H1 (cell line): ENCODE results near the gene GPR171. TPM values are rescaled to one million over a fixed set of nuclear protein-coding genes. Genes with fewer than 3 reads are reported as not detected.

Experiments
- CTCF ChIA-PET: fragments of 300-600 bp; sonication (Branson Sonifier 250); formaldehyde crosslinking; loops from one replicate; lab custom pipeline; 2021; ENCODE audit not compliant: partially characterized antibody; lab: Charles Lee
- POLR2A ChIA-PET: fragments of 300-600 bp; sonication (Branson Sonifier 250); formaldehyde crosslinking; loops from one replicate; lab custom pipeline; 2021; ENCODE audit warnings: inconsistent platforms; ENCODE audit not compliant: partially characterized antibody; lab: Charles Lee
- DNase-seq, 2 experiments: peaks; one replicate each; pipeline versions ENCODE4 v3.0.0 to v3.0.0-alpha.2; 2010 to 2022; ENCODE audit warnings: low spot score in 2 of 2, low read depth in 1 of 2, mixed read lengths in 1 of 2
- FAIRE-seq: peaks from 2 replicates; lab custom pipeline; 2011; peaks lifted over from hg19 to GRCh38; lab: Jason Lieb, UNC
- H2AFZ ChIP-seq: 2 replicates; pipeline ENCODE4 v1.8.1; 2012; ENCODE audit warnings: low read length, inconsistent platforms
- H2AK5ac ChIP-seq: 2 replicates; pipeline ENCODE4 v1.6.1; 2013; ENCODE audit warnings: low read depth, low read length
- H2BK120ac ChIP-seq: replicated peaks from 2 replicates; pipeline ENCODE3; 2013; ENCODE audit warnings: low read depth, low read length, inconsistent platforms
- H2BK12ac ChIP-seq: 2 replicates; pipeline ENCODE4 v1.6.1; 2013; ENCODE audit warnings: low read depth, low read length
- H2BK15ac ChIP-seq: 2 replicates; pipeline ENCODE4 v1.6.1; 2013; ENCODE audit warnings: low read length
- H2BK20ac ChIP-seq: 2 replicates; pipeline ENCODE4 v1.6.1; 2013; ENCODE audit warnings: low read length
- H2BK5ac ChIP-seq: 2 replicates; pipeline ENCODE4 v1.6.1; 2013; ENCODE audit warnings: low read depth, low read length
- H3K14ac ChIP-seq: 2 replicates; pipeline ENCODE4 v1.6.1; 2013; ENCODE audit warnings: inconsistent platforms; ENCODE audit not compliant: insufficient read length
- H3K18ac ChIP-seq: 2 replicates; pipeline ENCODE4 v1.6.1; 2013; ENCODE audit warnings: low read length; ENCODE audit errors: extremely low read depth
- H3K23ac ChIP-seq: 2 replicates; pipeline ENCODE4 v1.6.1; 2013; ENCODE audit warnings: inconsistent platforms; ENCODE audit not compliant: insufficient read length
- H3K23me2 ChIP-seq: 2 replicates; pipeline ENCODE4 v1.6.1; 2013; ENCODE audit warnings: low read depth, low read length
- H3K27ac ChIP-seq: 2 replicates; pipeline ENCODE4 v1.6.1; 2011; ENCODE audit warnings: low read depth, low read length, inconsistent platforms
- H3K27me3 ChIP-seq, 4 experiments: replicated peaks in 1 of 4; 1 replicate in 1 of 4; 2 replicates in 3 of 4; pipeline versions ENCODE4 v1.6.1 to v1.8.1; 2011 to 2013; ENCODE audit warnings: low read length in 3 of 4, mild to moderate bottlenecking in 3 of 4, inconsistent platforms in 2 of 4, mixed read lengths in 2 of 4, moderate library complexity in 1 of 4; ENCODE audit not compliant: control insufficient read depth in 3 of 4, insufficient read depth in 3 of 4; ENCODE audit errors: extremely low read depth in 1 of 4
- H3K36me3 ChIP-seq, 4 experiments: 2 replicates each; pipeline versions ENCODE4 v1.6.1 to v1.8.1; 2011 to 2013; ENCODE audit warnings: mild to moderate bottlenecking in 4 of 4, low read length in 3 of 4, moderate library complexity in 2 of 4, control low read depth in 1 of 4, inconsistent platforms in 1 of 4; ENCODE audit not compliant: insufficient read depth in 4 of 4, control insufficient read depth in 2 of 4
- H3K4ac ChIP-seq: replicated peaks from 2 replicates; pipeline ENCODE3; 2013; ENCODE audit warnings: low read length, low read depth, mixed read lengths, inconsistent platforms; ENCODE audit not compliant: insufficient read length
- H3K4me1 ChIP-seq, 4 experiments: replicated peaks in 1 of 4; 1 replicate in 1 of 4; 2 replicates in 3 of 4; pipeline versions ENCODE4 v1.6.1 to v1.8.1; 2011 to 2013; ENCODE audit warnings: low read length in 3 of 4, inconsistent platforms in 2 of 4, mixed read lengths in 1 of 4; ENCODE audit not compliant: insufficient read depth in 4 of 4, control insufficient read depth in 3 of 4
- H3K4me2 ChIP-seq, 2 experiments: 2 replicates each; pipeline versions ENCODE4 v1.6.1 to v1.8.1; 2011 to 2013; ENCODE audit warnings: low read depth in 2 of 2, low read length in 2 of 2, control low read depth in 1 of 2, inconsistent platforms in 1 of 2, mild to moderate bottlenecking in 1 of 2; ENCODE audit not compliant: insufficient read depth in 1 of 2
- H3K4me3 ChIP-seq, 4 experiments: fragments of 200-600, 300-600 bp in 1 of 4; sonication (generic), shearing (Covaris generic), sonication (Bioruptor Twin) in 1 of 4; 2 replicates each; pipeline versions ENCODE4 v1.5.1 to v1.8.1; 2011 to 2016; ENCODE audit warnings: low read length in 4 of 4, low read depth in 3 of 4, control low read depth in 2 of 4, inconsistent platforms in 2 of 4, mild to moderate bottlenecking in 2 of 4, mixed read lengths in 1 of 4, moderate library complexity in 1 of 4; ENCODE audit not compliant: insufficient read depth in 2 of 4; ENCODE audit errors: extremely low read depth in 1 of 4
- H3K56ac ChIP-seq: replicated peaks from 2 replicates; pipeline ENCODE3; 2013; ENCODE audit warnings: low read depth, mild to moderate bottlenecking, mixed read lengths, low read length, inconsistent platforms; ENCODE audit not compliant: insufficient read length
- H3K79me1 ChIP-seq: 2 replicates; pipeline ENCODE4 v1.6.1; 2013; ENCODE audit warnings: low read depth, low read length, control low read depth
- H3K79me2 ChIP-seq, 2 experiments: 2 replicates each; pipeline versions ENCODE4 v1.6.1 to v1.8.1; 2012 to 2013; ENCODE audit warnings: low read length in 2 of 2, mild to moderate bottlenecking in 2 of 2, inconsistent platforms in 1 of 2; ENCODE audit not compliant: insufficient read depth in 2 of 2, control insufficient read depth in 1 of 2
- H3K9ac ChIP-seq, 4 experiments: replicated peaks in 1 of 4; 1 replicate in 1 of 4; 2 replicates in 3 of 4; pipeline versions ENCODE4 v1.6.1 to v1.8.1; 2011 to 2013; ENCODE audit warnings: low read depth in 3 of 4, low read length in 3 of 4, control low read depth in 2 of 4, mild to moderate bottlenecking in 2 of 4, moderate library complexity in 2 of 4, inconsistent platforms in 1 of 4; ENCODE audit errors: extremely low read depth in 1 of 4
- H3K9me3 ChIP-seq, 2 experiments: 2 replicates each; pipeline versions ENCODE4 v1.6.1 to v1.8.1; 2012 to 2013; ENCODE audit warnings: mild to moderate bottlenecking in 2 of 2, moderate library complexity in 2 of 2, control low read depth in 1 of 2, inconsistent platforms in 1 of 2, low read depth in 1 of 2, low read length in 1 of 2, mixed read lengths in 1 of 2; ENCODE audit not compliant: insufficient read depth in 2 of 2
- H4K20me1 ChIP-seq, 2 experiments: replicated peaks in 1 of 2; 2 replicates each; pipeline versions ENCODE3 to v1.8.1; 2011 to 2013; ENCODE audit warnings: inconsistent platforms in 2 of 2, low read length in 2 of 2, mild to moderate bottlenecking in 1 of 2; ENCODE audit not compliant: insufficient read depth in 2 of 2, control insufficient read depth in 1 of 2
- H4K5ac ChIP-seq: 2 replicates; pipeline ENCODE4 v1.6.1; 2013; ENCODE audit warnings: low read length, low read depth, mixed read lengths, inconsistent platforms; ENCODE audit not compliant: insufficient read length
- H4K8ac ChIP-seq: 2 replicates; pipeline ENCODE4 v1.8.0; 2013; ENCODE audit warnings: mild to moderate bottlenecking, moderate library complexity, low read length, inconsistent platforms; ENCODE audit not compliant: insufficient read depth; ENCODE audit errors: extremely low read depth
- H4K91ac ChIP-seq: replicated peaks from 2 replicates; pipeline ENCODE3; 2013; ENCODE audit warnings: low read length, mixed read lengths, inconsistent platforms; ENCODE audit not compliant: insufficient read length
- BACH1 ChIP-seq: IDR thresholded peaks from 2 replicates; pipeline ENCODE4 v1.6.1; 2012; ENCODE audit warnings: low read length, improper control_type of control experiment
- CBX8 ChIP-seq: fragments of 300-800, 300-1000 bp; sonication (generic); IDR thresholded peaks from 2 replicates; pipeline ENCODE4 v1.7.1; 2016; ENCODE audit warnings: low read depth, low read length, borderline replicate concordance
- CREB1 ChIP-seq: IDR thresholded peaks from 2 replicates; pipeline ENCODE4 v1.6.1; 2012; ENCODE audit warnings: inconsistent platforms
- EP300 ChIP-seq, 2 experiments: IDR thresholded peaks; 1 replicate in 1 of 2; 2 replicates in 1 of 2; pipeline ENCODE4 v1.6.1; 2011 to 2012; ENCODE audit warnings: low read depth in 2 of 2, low read length in 2 of 2, mild to moderate bottlenecking in 2 of 2, borderline replicate concordance in 1 of 2, inconsistent platforms in 1 of 2, moderate library complexity in 1 of 2
- FOSL1 ChIP-seq: IDR thresholded peaks from 2 replicates; pipeline ENCODE4 v1.6.1; 2011; ENCODE audit warnings: mild to moderate bottlenecking, low read depth, low read length, moderate library complexity; ENCODE audit not compliant: insufficient read depth
- GTF2F1 ChIP-seq: IDR thresholded peaks from 2 replicates; pipeline ENCODE4 v1.6.1; 2012; ENCODE audit warnings: low read depth, low read length, improper control_type of control experiment, borderline replicate concordance
- JUN ChIP-seq: IDR thresholded peaks from 2 replicates; pipeline ENCODE4 v1.6.1; 2011; ENCODE audit warnings: low read depth, mild to moderate bottlenecking, improper control_type of control experiment, low read length
- KDM1A ChIP-seq: fragments of 200-600, 300-600 bp; sonication (generic); IDR thresholded peaks from 2 replicates; pipeline ENCODE4 v1.7.1; 2016; ENCODE audit warnings: mild to moderate bottlenecking, low read length, borderline replicate concordance
- NRF1 ChIP-seq: IDR thresholded peaks from 2 replicates; pipeline ENCODE4 v1.6.1; 2011; ENCODE audit warnings: mild to moderate bottlenecking, low read depth, low read length, improper control_type of control experiment
- POLR2A ChIP-seq, 2 experiments: IDR thresholded peaks; 1 replicate in 1 of 2; 2 replicates in 1 of 2; pipeline ENCODE4 v1.6.1; 2011; ENCODE audit warnings: low read depth in 2 of 2, low read length in 2 of 2, mild to moderate bottlenecking in 2 of 2; ENCODE audit errors: control extremely low read depth in 1 of 2
- SIRT6 ChIP-seq: IDR thresholded peaks from one replicate; pipeline ENCODE4 v1.7.1; 2012; ENCODE audit warnings: low read length, inconsistent platforms
- SIX5 ChIP-seq: IDR thresholded peaks from 2 replicates; pipeline ENCODE4 v1.6.1; 2011; ENCODE audit warnings: mild to moderate bottlenecking, low read depth, low read length
- SP1 ChIP-seq: IDR thresholded peaks from 2 replicates; pipeline ENCODE4 v1.6.1; 2011; ENCODE audit warnings: low read depth, low read length
- TEAD4 ChIP-seq: IDR thresholded peaks from 2 replicates; pipeline ENCODE4 v1.6.1; 2012; ENCODE audit warnings: low read depth, low read length, inconsistent platforms, mixed read lengths
- USF2 ChIP-seq: IDR thresholded peaks from 2 replicates; pipeline ENCODE4 v1.6.1; 2011; ENCODE audit warnings: low read length, improper control_type of control experiment
- WGBS, 2 experiments: shearing (Covaris generic) in 1 of 2; methylation state at CpG; one replicate each; pipeline versions ENCODE4 v1.1.6 to v1.1.7; 2013 to 2015; ENCODE audit warnings: low lambda C conversion rate in 2 of 2, mixed read lengths in 2 of 2, inconsistent platforms in 1 of 2, low coverage in 1 of 2, missing lambda C conversion rate in 1 of 2; ENCODE audit not compliant: insufficient replicate concordance in 2 of 2, insufficient coverage in 1 of 2, insufficient read length in 1 of 2; ENCODE audit errors: extremely low coverage in 1 of 2, missing lambda C conversion rate in 1 of 2; 5-methylcytosine and 5-hydroxymethylcytosine counted together
- polyA plus RNA-seq, 7 experiments: library from polyadenylated mRNA; depleted of rRNA in 3 of 7; stranded (reverse) in 5 of 7; unstranded in 2 of 7; fragments of >200 nt in 5 of 7; fragments of 200-250 nt in 2 of 7; gene quantifications; 1 replicate in 5 of 7; 2 replicates in 1 of 7; 4 replicates in 1 of 7; pipeline versions ENCODE4 v1.2.1 to v1.2.3, GENCODE V29; 2011 to 2013; ENCODE audit warnings: missing spikeins in 2 of 7, mixed read lengths in 2 of 7
- total RNA-seq: library from RNA; stranded (reverse); fragmentation: NEBNext Ultra II Directional; extraction: Animal tissue kit (Norgen Biotek cat#: 25700); gene quantifications from 2 replicates; pipeline ENCODE4 v1.2.1, GENCODE V29; 2021

The GPR171 gene
- total and polyA plus RNA-seq, 2 of the 8 experiments (the other 6 are each of a cell fraction or from before 2014, with no cell fraction given), result not detected

DNA sequence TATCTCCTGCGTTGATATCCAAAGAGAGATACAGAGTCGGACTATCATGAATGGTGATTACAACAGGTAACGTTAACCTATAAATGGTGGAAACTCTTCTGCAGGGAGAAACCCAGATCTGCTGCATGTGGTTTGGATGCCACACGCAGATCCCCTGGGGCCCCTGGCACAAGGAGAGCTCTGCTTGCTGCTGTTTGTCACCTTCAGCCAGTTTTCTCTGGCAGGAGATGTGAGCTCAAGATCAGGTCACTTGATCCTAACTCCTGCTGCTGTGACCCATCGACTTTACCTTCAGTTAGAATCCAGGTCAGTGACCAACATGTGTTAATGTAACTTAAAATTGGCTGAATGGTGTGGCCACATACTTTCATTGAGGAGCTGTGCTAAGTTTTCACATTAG, 23.8 kb upstream of the GPR171 start:
- 92% methylated on average over 5 of the region's 5 CpGs; no CpG with 5 or more reads in 1 of the 2 experiments for WGBS, 2 experiments
- Histone ChIP-seq H3K23me2 (no peaks in the 10 kb centered on the region), H3K4me3 (no peak overlapping the region), H4K5ac (no peak overlapping the region), H3K14ac (no peak overlapping the region), H2BK120ac (no peak overlapping the region), H3K36me3 (no peaks in the 10 kb centered on the region), H3K27ac (no peak overlapping the region), H3K18ac (no peak overlapping the region), H4K8ac (no peak overlapping the region), H3K79me1 (no peaks in the 10 kb centered on the region), H2AFZ (no peak overlapping the region), H4K20me1 (no peaks in the 10 kb centered on the region), H3K27me3 (no peaks in the 10 kb centered on the region), H3K56ac (no peak overlapping the region), H2BK15ac (no peak overlapping the region), H2BK5ac (no peak overlapping the region), H2BK12ac (no peak overlapping the region), H3K9ac (no peak overlapping the region), H3K4me1 (peaks cover 0 to 19% (median 9%) of the 10 kb centered on the region in 4 experiments; a peak in 4 of 7 replicates), H3K4me2 (no peak overlapping the region), H3K4ac (no peak overlapping the region), H3K79me2 (no peaks in the 10 kb centered on the region), H3K23ac (no peak overlapping the region), H2BK20ac (no peak overlapping the region), H4K91ac (no peak overlapping the region), H3K9me3 (no peaks in the 10 kb centered on the region), H2AK5ac (no peak overlapping the region)
- ChIA-PET POLR2A (no interaction called here), CTCF (interaction anchor here (1.0 to 8.6 kb wide), 21 partner anchors 9 to 590 kb away, joined by 3 to 155 read pairs (median 9); partner anchors contain the start of gene P2RY14)
- FAIRE-seq, result no peak
- DNase-seq, result no peak
- TF ChIP-seq CBX8 (no peak), EP300 (IDR thresholded peaks at IDR 0.05; ENCODE audit: borderline replicate concordance in 1 of 2, low read depth in 2 of 2, low read length in 2 of 2) (no peak), JUN (no peak), CREB1 (no peak), SP1 (no peak), BACH1 (no peak), POLR2A (IDR thresholded peaks at IDR 0.05; ENCODE audit: control extremely low read depth in 1 of 2, low read depth in 2 of 2, low read length in 2 of 2) (no peak), SIX5 (no peak), FOSL1 (no peak), GTF2F1 (no peak), TEAD4 (no peak), USF2 (no peak), KDM1A (no peak), SIRT6 (no peak), NRF1 (no peak)
